SK-N-SH treated with all-trans-retinoic acid at 6 μM for 48 hours (cell line): Measurements from ENCODE around the gene KIRREL3.

Source experiments
- ATAC-seq: fragments of 200-7000 bp; cut with Tn5 transposase; 3 replicates; pipeline ENCODE4 v1.9.1; 2020; ENCODE audit warnings: mild to moderate bottlenecking, moderate library complexity
- ARNTL ChIP-seq: fragments of 450-650 bp; formaldehyde crosslinking; IDR thresholded peaks from 2 replicates; pipeline ENCODE4 v1.5.0; 2020; ENCODE audit warnings: low read depth, mild to moderate bottlenecking, moderate library complexity, borderline replicate concordance
- BACH2 ChIP-seq: fragments of 250-450 bp; sonication (Bioruptor Pico); IDR thresholded peaks from 2 replicates; pipeline ENCODE4 v1.9.0; 2021; ENCODE audit warnings: mild to moderate bottlenecking, borderline replicate concordance
- CREB5 ChIP-seq: fragments of 250-450 bp; sonication (Bioruptor Pico); IDR thresholded peaks from 2 replicates; pipeline ENCODE4 v1.5.1; 2020; ENCODE audit warnings: low read depth, mild to moderate bottlenecking, moderate library complexity
- CSDC2 ChIP-seq: fragments of 250-450 bp; sonication (Bioruptor Pico); IDR thresholded peaks from 2 replicates; pipeline ENCODE4 v1.5.0; 2020; ENCODE audit warnings: mild to moderate bottlenecking, moderate library complexity
- CSRNP3 ChIP-seq: fragments of 250-450 bp; sonication (Bioruptor Pico); IDR thresholded peaks from 2 replicates; pipeline ENCODE4 v1.5.1; 2021; ENCODE audit warnings: mild to moderate bottlenecking, moderate library complexity
- ESRRG ChIP-seq: fragments of 250-450 bp; sonication (Bioruptor Pico); IDR thresholded peaks from 2 replicates; pipeline ENCODE4 v1.6.1; 2021; ENCODE audit warnings: mild to moderate bottlenecking
- GLIS3 ChIP-seq: fragments of 250-450 bp; sonication (Bioruptor Pico); IDR thresholded peaks from 2 replicates; pipeline ENCODE4 v1.5.0; 2020; ENCODE audit warnings: mild to moderate bottlenecking, moderate library complexity
- ISL1 ChIP-seq: fragments of 250-450 bp; sonication (Bioruptor Pico); IDR thresholded peaks from 2 replicates; pipeline ENCODE4 v2.1.2; 2022; ENCODE audit warnings: mild to moderate bottlenecking, moderate library complexity
- OSR1 ChIP-seq: fragments of 250-450 bp; sonication (Bioruptor Pico); IDR thresholded peaks from 2 replicates; pipeline ENCODE4 v1.8.0; 2022; ENCODE audit warnings: moderate library complexity, mild to moderate bottlenecking, inconsistent platforms
- PATZ1 ChIP-seq: fragments of 250-450 bp; sonication (Bioruptor Pico); IDR thresholded peaks from 2 replicates; pipeline ENCODE4 v1.8.0; 2020; ENCODE audit warnings: mild to moderate bottlenecking, moderate library complexity, borderline replicate concordance
- POU6F1 ChIP-seq: fragments of 250-450 bp; sonication (Bioruptor Pico); IDR thresholded peaks from 2 replicates; pipeline ENCODE4 v1.8.0; 2021; ENCODE audit warnings: low read depth, mild to moderate bottlenecking, moderate library complexity, borderline replicate concordance
- PPARA ChIP-seq: fragments of 250-450 bp; sonication (Bioruptor Pico); IDR thresholded peaks from 2 replicates; pipeline ENCODE4 v1.5.0; 2020; ENCODE audit warnings: mild to moderate bottlenecking, borderline replicate concordance
- RARB ChIP-seq: fragments of 250-450 bp; sonication (Bioruptor Pico); IDR thresholded peaks from 2 replicates; pipeline ENCODE4 v1.8.0; 2021; ENCODE audit warnings: mild to moderate bottlenecking, moderate library complexity
- SNAI2 ChIP-seq: fragments of 250-450 bp; sonication (Bioruptor Pico); IDR thresholded peaks from 2 replicates; pipeline ENCODE4 v1.5.0; 2020; ENCODE audit warnings: mild to moderate bottlenecking, moderate library complexity
- TCF4 ChIP-seq: fragments of 250-450 bp; sonication (Bioruptor Pico); IDR thresholded peaks from 2 replicates; pipeline ENCODE4 v1.8.0; 2021; ENCODE audit warnings: mild to moderate bottlenecking, moderate library complexity, borderline replicate concordance
- TOX ChIP-seq: fragments of 250-450 bp; sonication (Bioruptor Pico); IDR thresholded peaks from 2 replicates; pipeline ENCODE4 v1.8.0; 2021; ENCODE audit warnings: mild to moderate bottlenecking, moderate library complexity, borderline replicate concordance
- ZC3H10 ChIP-seq: fragments of 250-450 bp; sonication (Bioruptor Pico); IDR thresholded peaks from 2 replicates; pipeline ENCODE4 v1.5.1; 2021; ENCODE audit warnings: mild to moderate bottlenecking, moderate library complexity
- ZFP3 ChIP-seq: fragments of 250-450 bp; sonication (Bioruptor Pico); IDR thresholded peaks from 2 replicates; pipeline ENCODE4 v1.5.0; 2020; ENCODE audit warnings: mild to moderate bottlenecking, moderate library complexity
- ZFP30 ChIP-seq: fragments of 450-650 bp; formaldehyde crosslinking; IDR thresholded peaks from 2 replicates; pipeline ENCODE4 v1.5.0; 2022; ENCODE audit warnings: mild to moderate bottlenecking, moderate library complexity
- ZNF565 ChIP-seq: fragments of 450-650 bp; formaldehyde crosslinking; conservative IDR thresholded peaks from 2 replicates; pipeline ENCODE4 v1.5.0; 2020; ENCODE audit warnings: low read depth, mild to moderate bottlenecking, moderate library complexity
- ZNF70 ChIP-seq: fragments of 450-650 bp; formaldehyde crosslinking; IDR thresholded peaks from 2 replicates; pipeline ENCODE4 v1.5.0; 2020; ENCODE audit warnings: mild to moderate bottlenecking, moderate library complexity
- ZNF8 ChIP-seq: fragments of 450-650 bp; formaldehyde crosslinking; IDR thresholded peaks from 2 replicates; pipeline ENCODE4 v1.5.0; 2020; ENCODE audit warnings: mild to moderate bottlenecking, moderate library complexity

Gene KIRREL3

GRCh38 chr11:126683766-126684728 lies 316.5 kb downstream of the KIRREL3 start:
- no peak for ATAC-seq
- TF ChIP-seq CSDC2 (CRISPR knock-in tag) = no peak
- TF ChIP-seq ZFP30 (CRISPR knock-in tag) = no peak
- no peak for TF ChIP-seq GLIS3 (CRISPR knock-in tag)
- TF ChIP-seq POU6F1 = no peak
- TF ChIP-seq SNAI2 = no peak
- no peak for TF ChIP-seq ISL1 (CRISPR knock-in tag)
- TF ChIP-seq TCF4 = no peak
- TF ChIP-seq OSR1 = no peak
- no peak for TF ChIP-seq TOX (CRISPR knock-in tag)
- no peak for TF ChIP-seq ARNTL (CRISPR knock-in tag)
- TF ChIP-seq, all 23 proteins: peak for 0

GRCh38 chr11:126682590-126682989 lies 318.0 kb downstream of the KIRREL3 start:
- TF ChIP-seq ZFP30 (CRISPR knock-in tag) (no peak), PATZ1 (no peak), ISL1 (CRISPR knock-in tag) (no peak), TCF4 (no peak), ZFP3 (no peak), ZNF565 (CRISPR knock-in tag) (no peak), CREB5 (CRISPR knock-in tag) (no peak), ZC3H10 (CRISPR knock-in tag) (no peak), CSDC2 (CRISPR knock-in tag) (no peak), CSRNP3 (CRISPR knock-in tag) (no peak), POU6F1 (no peak), TOX (CRISPR knock-in tag) (no peak), ZNF70 (CRISPR knock-in tag) (no peak), ESRRG (CRISPR knock-in tag) (no peak), ZNF8 (no peak), OSR1 (no peak), RARB (CRISPR knock-in tag) (no peak), BACH2 (CRISPR knock-in tag) (no peak), SNAI2 (no peak)
- ATAC-seq = no peak

GRCh38 chr11:126680700-126681099 lies 319.9 kb downstream of the KIRREL3 start:
- ATAC-seq = no peak
- TF ChIP-seq OSR1 (no peak), GLIS3 (CRISPR knock-in tag) (no peak), ZNF565 (CRISPR knock-in tag) (no peak), ZFP30 (CRISPR knock-in tag) (no peak), RARB (CRISPR knock-in tag) (no peak), PPARA (CRISPR knock-in tag) (no peak), CSDC2 (CRISPR knock-in tag) (no peak), SNAI2 (no peak), TCF4 (no peak), PATZ1 (no peak), CSRNP3 (CRISPR knock-in tag) (no peak), ZNF70 (CRISPR knock-in tag) (no peak), ZC3H10 (CRISPR knock-in tag) (no peak), CREB5 (CRISPR knock-in tag) (no peak), ARNTL (CRISPR knock-in tag) (no peak), ZNF8 (no peak)
